IMR-90 (cell line): ENCODE measurements around the gene ACSBG1. TPM values are rescaled to one million over a fixed set of nuclear protein-coding genes. Genes with fewer than 3 reads are reported as not detected.

Source experiments
- ATAC-seq: fragments of 200-7000 bp; cut with Tn5 transposase; 2 replicates; pipeline ENCODE4 v1.9.1; 2020; ENCODE audit warnings: low read depth, mild to moderate bottlenecking, moderate library complexity
- BruUV-seq: library from RNA; stranded (reverse); fragments of 400-500 nt; replicated peaks from 2 replicates; lab custom pipeline; 2021; lab: Mats Ljungman, UMichigan
- CTCF ChIA-PET: fragments of 300-600 bp; formaldehyde crosslinking; extraction: SDS; loops from one replicate; lab custom pipeline; 2021; ENCODE audit warnings: antibody characterized with exemption; lab: Yijun Ruan, JAX
- POLR2A ChIA-PET: fragments of 300-600 bp; sonication (Branson Sonifier 250); formaldehyde crosslinking; loops from one replicate; lab custom pipeline; 2022; ENCODE audit warnings: antibody characterized with exemption; ENCODE audit not compliant: unreplicated experiment; lab: Charles Lee
- DNase-seq: peaks from one replicate; pipeline ENCODE4 v3.0.0; 2013
- H2AFZ ChIP-seq: replicated peaks from 2 replicates; pipeline ENCODE3; 2013; ENCODE audit warnings: low read length, mild to moderate bottlenecking; ENCODE audit not compliant: poor library complexity
- H2AK5ac ChIP-seq: 2 replicates; pipeline ENCODE4 v1.6.1; 2013; ENCODE audit warnings: low read depth, low read length, inconsistent platforms
- H2AK9ac ChIP-seq: replicated peaks from 2 replicates; pipeline ENCODE3; 2013; ENCODE audit warnings: mild to moderate bottlenecking, low read depth, low read length, moderate library complexity; ENCODE audit not compliant: poor library complexity
- H2BK120ac ChIP-seq: 2 replicates; pipeline ENCODE4 v1.6.1; 2013; ENCODE audit warnings: low read depth, low read length, inconsistent platforms
- H2BK15ac ChIP-seq: 3 replicates; pipeline ENCODE4 v1.6.1; 2013; ENCODE audit warnings: low read depth, low read length, inconsistent platforms
- H2BK20ac ChIP-seq: 2 replicates; pipeline ENCODE4 v1.6.1; 2013; ENCODE audit warnings: low read depth, mild to moderate bottlenecking, inconsistent platforms, low read length, moderate library complexity
- H2BK5ac ChIP-seq: 2 replicates; pipeline ENCODE4 v1.6.1; 2013; ENCODE audit warnings: mild to moderate bottlenecking, low read depth, low read length, inconsistent platforms; ENCODE audit not compliant: poor library complexity, severe bottlenecking
- H3K14ac ChIP-seq: replicated peaks from 2 replicates; pipeline ENCODE4 v1.6.1; 2013; ENCODE audit warnings: low read depth, low read length, inconsistent platforms
- H3K18ac ChIP-seq: 2 replicates; pipeline ENCODE4 v1.6.1; 2013; ENCODE audit warnings: low read depth, low read length, control low read depth
- H3K23ac ChIP-seq: 2 replicates; pipeline ENCODE4 v1.6.1; 2013; ENCODE audit warnings: low read depth, low read length, inconsistent platforms
- H3K27ac ChIP-seq: 2 replicates; pipeline ENCODE4 v1.5.1; 2013; ENCODE audit warnings: mild to moderate bottlenecking, control low read depth, low read length; ENCODE audit not compliant: insufficient read depth
- H3K27me3 ChIP-seq: 2 replicates; pipeline ENCODE4 v1.6.1; 2013; ENCODE audit warnings: low read length; ENCODE audit not compliant: control insufficient read depth, insufficient read depth
- H3K36me3 ChIP-seq: 2 replicates; pipeline ENCODE4 v1.6.1; 2013; ENCODE audit warnings: low read length, mixed read lengths; ENCODE audit not compliant: control insufficient read depth, insufficient read depth
- H3K4ac ChIP-seq: 2 replicates; pipeline ENCODE4 v1.6.1; 2013; ENCODE audit warnings: low read depth, low read length, inconsistent platforms
- H3K4me1 ChIP-seq: 2 replicates; pipeline ENCODE4 v1.6.1; 2013; ENCODE audit warnings: low read length, mixed read lengths; ENCODE audit not compliant: control insufficient read depth, insufficient read depth
- H3K4me2 ChIP-seq: 2 replicates; pipeline ENCODE4 v1.6.1; 2013; ENCODE audit warnings: low read depth, mild to moderate bottlenecking, control low read depth, low read length, moderate library complexity
- H3K4me3 ChIP-seq: 2 replicates; pipeline ENCODE4 v1.5.1; 2013; ENCODE audit warnings: low read depth, mild to moderate bottlenecking, control low read depth, low read length, moderate library complexity; ENCODE audit not compliant: insufficient read depth
- H3K56ac ChIP-seq: 2 replicates; pipeline ENCODE4 v1.6.1; 2013; ENCODE audit warnings: low read length, inconsistent platforms; ENCODE audit not compliant: insufficient read depth; ENCODE audit errors: extremely low read depth
- H3K79me1 ChIP-seq, 2 experiments: 2 replicates each; pipeline ENCODE4 v1.6.1; 2013; ENCODE audit warnings: low read length in 2 of 2, inconsistent platforms in 1 of 2, low read depth in 1 of 2
- H3K9ac ChIP-seq: 2 replicates; pipeline ENCODE4 v1.6.1; 2013; ENCODE audit warnings: low read depth, low read length, control low read depth
- H3K9me1 ChIP-seq: 2 replicates; pipeline ENCODE4 v1.6.1; 2013; ENCODE audit warnings: low read length, inconsistent platforms; ENCODE audit not compliant: insufficient read depth
- H3K9me3 ChIP-seq: 2 replicates; pipeline ENCODE4 v1.6.1; 2013; ENCODE audit warnings: low read length; ENCODE audit not compliant: control insufficient read depth, insufficient read depth
- H4K20me1 ChIP-seq: 2 replicates; pipeline ENCODE4 v1.6.1; 2013; ENCODE audit warnings: low read length, inconsistent platforms; ENCODE audit not compliant: insufficient read depth
- H4K5ac ChIP-seq: 2 replicates; pipeline ENCODE4 v1.6.1; 2013; ENCODE audit warnings: mild to moderate bottlenecking, low read depth, low read length, control low read depth
- H4K8ac ChIP-seq, 2 experiments: 2 replicates each; pipeline ENCODE4 v1.6.1; 2013; ENCODE audit warnings: low read depth in 2 of 2, low read length in 2 of 2, control low read depth in 1 of 2, inconsistent platforms in 1 of 2
- H4K91ac ChIP-seq: 2 replicates; pipeline ENCODE4 v1.6.1; 2013; ENCODE audit warnings: low read depth, low read length, inconsistent platforms; ENCODE audit not compliant: insufficient read depth
- RCOR1 ChIP-seq: IDR thresholded peaks from 2 replicates; pipeline ENCODE4 v1.6.1; 2012; ENCODE audit warnings: mild to moderate bottlenecking, low read length, improper control_type of control experiment; ENCODE audit not compliant: insufficient replicate concordance
- WGBS, 2 experiments: methylation state at CpG; one replicate each; pipeline versions ENCODE4 v1.1.5 to v1.1.7; 2013; ENCODE audit warnings: missing lambda C conversion rate in 2 of 2; ENCODE audit not compliant: insufficient read length in 1 of 2; ENCODE audit errors: extremely low coverage in 2 of 2; 5-methylcytosine and 5-hydroxymethylcytosine counted together
- dilution Hi-C: fragments of 300-500 bp; cut with HindIII; formaldehyde crosslinking; loops from one replicate; pipeline ENCODE4 v1.14.3; 2018; ENCODE audit warnings: low sequenced_read_pairs; ENCODE audit not compliant: unreplicated experiment
- in situ Hi-C: fragments of 300-500 bp; cut with MboI; formaldehyde crosslinking; loops from 3 replicates; pipeline ENCODE4 v1.14.3; 2019; ENCODE audit warnings: low sequenced_read_pairs, inconsistent platforms, mixed read lengths
- intact Hi-C: fragments of 100-400 bp; cut with micrococcal nuclease; formaldehyde crosslinking; loops from 2 replicates; pipeline ENCODE4 v1.10.0; 2022
- polyA plus RNA-seq, 3 experiments: library from polyadenylated mRNA; depleted of rRNA; stranded (reverse); fragments of >200 nt; gene quantifications; 2 replicates each; pipeline ENCODE4 v1.2.3, GENCODE V29; 2012; ENCODE audit warnings: low replicate concordance in 1 of 3
- total RNA-seq: library from RNA; depleted of rRNA; stranded (reverse); fragments of >200 nt; gene quantifications from 2 replicates; pipeline ENCODE4 v1.2.3, GENCODE V29; 2012

ACSBG1 gene
- total and polyA plus RNA-seq, 2 of the 4 experiments (the other 2 are of a cell fraction), result 0.02 TPM; not detected in 1

DNA sequence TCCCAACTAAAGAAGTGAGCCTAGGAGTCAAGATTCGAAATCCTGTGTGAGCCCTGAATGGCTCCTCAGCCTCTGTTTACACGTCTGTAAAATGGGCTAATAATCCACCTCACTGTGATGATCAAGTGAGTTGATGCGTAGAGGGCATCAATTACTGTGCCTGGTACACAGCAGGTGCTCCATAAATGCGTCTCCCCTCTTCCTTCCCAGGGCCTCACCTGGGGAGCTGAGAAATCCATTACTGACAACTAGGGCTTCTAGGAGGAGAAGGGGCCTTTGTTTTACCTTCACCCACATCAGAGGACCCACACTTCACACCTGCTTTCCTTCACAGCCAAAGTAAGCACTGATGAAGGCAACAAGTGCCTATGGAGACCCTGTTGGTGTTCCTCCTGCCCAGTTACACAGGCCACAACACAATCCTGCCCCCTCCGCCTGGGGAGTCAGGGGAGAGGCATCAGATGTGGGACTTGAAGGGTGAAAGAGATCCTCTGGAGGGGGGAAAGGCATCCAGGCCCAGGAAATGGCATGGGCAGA is 104.5 kb downstream of the ACSBG1 start:
- dilution Hi-C loops, result no loop called here
- WGBS, 2 experiments, result no CpG with 5 or more reads among the region's 5 CpGs
- in situ Hi-C loops, result no loop called here
- H3K4me1 ChIP-seq, result peaks cover 4% of the 10 kb centered on the region
- H2BK15ac ChIP-seq, result no peak overlapping the region; the same call in 2 of the 3 replicates
- peaks cover 6% of the 10 kb centered on the region; the same call in 1 of the 2 replicates for H3K27me3 ChIP-seq
- H3K9me3 ChIP-seq, result no peaks in the 10 kb centered on the region
- no peaks in the 10 kb centered on the region for H3K36me3 ChIP-seq
- H4K5ac ChIP-seq, result no peak overlapping the region
- 0 out of 2 replicates have a peak, but pooled peaks cover 6% of the 10 kb centered on the region for H4K20me1 ChIP-seq
- H3K56ac ChIP-seq, result no peak overlapping the region
- H3K14ac ChIP-seq, result no peak overlapping the region
- CTCF ChIA-PET, result no interaction called here
- no peaks in the 10 kb centered on the region for H3K79me1 ChIP-seq
- H3K27ac ChIP-seq, result no peak overlapping the region
- intact Hi-C loops, result loop anchor here (5.0 kb wide), 1 partner anchor 112 kb away; no protein-coding TSS in a partner anchor
- TF ChIP-seq RCOR1, result no peak
- ATAC-seq, result no peak
- H3K4ac ChIP-seq, result no peak overlapping the region
- no TSS peak for BruUV-seq
- no peak overlapping the region for H2AK9ac ChIP-seq
- no peak overlapping the region for H2BK5ac ChIP-seq
- H2AFZ ChIP-seq, result no peak overlapping the region
- no peak overlapping the region for H2AK5ac ChIP-seq
- no peak overlapping the region for H4K91ac ChIP-seq
- H2BK20ac ChIP-seq, result no peak overlapping the region
- POLR2A ChIA-PET, result no interaction called here
- peaks cover 3% of the 10 kb centered on the region for H3K9me1 ChIP-seq
- no peak overlapping the region for H3K18ac ChIP-seq
- no peak overlapping the region for H3K4me2 ChIP-seq
- H2BK120ac ChIP-seq, result no peak overlapping the region
- H4K8ac ChIP-seq, result no peak overlapping the region
- no peak for DNase-seq
- no peak overlapping the region for H3K9ac ChIP-seq
- no peak overlapping the region for H3K23ac ChIP-seq
- no peak overlapping the region for H3K4me3 ChIP-seq
